Hematopoietic multipotent progenitor cell treated with erythropoietin and hydrocortisone succinate and interleukin-3 and kit ligand, for 6 days (in vitro differentiated cells): Measurements from ENCODE around the gene YEATS2.
A peak's percentile ranks its signal among the peaks of the same experiment; 100 is the strongest.
"Not testable (repeated sequence)": the region's sequence is repeated elsewhere in the genome, so short reads cannot be mapped to it uniquely, and the experiment has no call there.

Source experiments
- DNase-seq: peaks from one replicate; pipeline ENCODE4 v3.0.0-alpha.2; 2015

YEATS2 gene

DNA sequence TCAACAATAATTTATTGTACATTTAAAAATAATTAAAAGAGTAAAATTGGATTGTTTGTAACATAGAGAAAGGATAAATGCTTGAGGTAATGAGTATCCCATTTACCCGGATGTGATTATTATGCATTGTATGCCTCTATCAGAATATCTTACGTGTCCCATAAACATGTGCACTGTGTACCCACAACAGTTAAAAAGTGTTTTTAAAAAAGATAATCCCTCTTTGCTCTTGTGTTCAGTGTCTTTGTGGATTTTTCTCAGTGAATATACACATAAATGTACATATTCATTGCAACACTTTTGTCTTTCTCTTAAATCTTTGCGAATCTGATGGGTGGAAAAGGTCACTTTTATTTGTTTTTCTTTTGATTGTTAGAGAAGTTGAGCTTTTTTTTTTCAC, 20.4 kb downstream of the YEATS2 start:
- no peak for DNase-seq

GRCh38 chr3:183725387-183725786, 27.8 kb downstream of the YEATS2 start:
- no peak for DNase-seq

DNA sequence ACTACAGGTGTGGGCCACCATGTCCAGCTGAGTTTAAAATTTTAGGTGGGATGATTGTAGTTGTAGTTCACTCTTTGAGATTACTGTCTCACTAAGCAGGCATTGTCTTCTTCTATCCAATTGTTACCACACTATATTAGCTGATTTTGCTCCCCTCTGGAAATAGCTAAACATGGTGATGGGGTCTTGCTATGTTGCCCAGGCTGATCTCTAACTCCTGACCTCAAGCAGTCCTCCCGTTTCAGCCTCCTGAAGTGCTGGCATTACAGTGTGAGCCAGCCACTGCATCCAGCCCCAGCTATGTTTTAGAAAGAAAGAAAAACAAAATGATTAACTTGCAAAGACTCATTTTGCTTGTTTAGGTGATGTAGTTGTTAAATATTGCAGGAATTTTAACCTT, 30.6 kb downstream of the YEATS2 start:
- DNase-seq, result no peak

DNA sequence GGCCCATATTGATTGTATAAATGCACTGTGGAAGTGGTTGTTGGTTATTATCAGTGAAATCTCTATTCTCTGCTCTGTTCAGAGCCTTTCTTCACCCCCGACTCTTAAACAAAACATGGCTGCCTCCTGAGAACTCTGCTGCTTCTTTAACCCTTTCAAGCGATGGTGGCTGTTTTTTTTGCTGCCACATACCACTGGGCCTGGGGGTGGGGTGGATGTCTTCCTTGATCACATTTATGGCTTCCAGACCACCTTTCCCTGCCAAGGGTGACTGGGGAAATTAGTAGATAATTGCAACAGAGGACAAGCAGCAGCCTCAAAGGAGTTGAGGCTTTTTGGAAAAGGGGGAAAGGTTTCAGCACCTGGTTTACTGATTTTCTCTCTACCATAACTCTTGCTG, 32.8 kb downstream of the YEATS2 start:
- no peak for DNase-seq

DNA sequence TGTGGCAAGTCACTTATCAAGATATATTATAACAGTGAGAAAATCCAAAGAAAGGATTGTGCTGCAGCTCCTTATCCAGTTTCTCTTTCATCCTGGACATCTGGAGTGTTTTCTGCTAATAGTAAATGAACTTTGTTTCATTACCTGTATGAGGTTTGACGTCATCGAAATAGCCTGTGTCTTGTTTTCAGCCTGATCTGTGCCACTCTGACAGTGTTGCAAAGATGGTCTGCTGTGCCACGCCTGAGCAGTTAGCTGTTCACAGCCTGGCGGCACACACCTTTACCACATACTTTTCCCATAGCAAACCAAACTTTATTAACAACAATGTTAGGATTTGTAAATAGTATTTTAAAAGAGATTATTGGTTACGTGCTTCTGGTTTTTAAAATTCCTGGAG, 34.0 kb downstream of the YEATS2 start:
- no peak for DNase-seq

DNA sequence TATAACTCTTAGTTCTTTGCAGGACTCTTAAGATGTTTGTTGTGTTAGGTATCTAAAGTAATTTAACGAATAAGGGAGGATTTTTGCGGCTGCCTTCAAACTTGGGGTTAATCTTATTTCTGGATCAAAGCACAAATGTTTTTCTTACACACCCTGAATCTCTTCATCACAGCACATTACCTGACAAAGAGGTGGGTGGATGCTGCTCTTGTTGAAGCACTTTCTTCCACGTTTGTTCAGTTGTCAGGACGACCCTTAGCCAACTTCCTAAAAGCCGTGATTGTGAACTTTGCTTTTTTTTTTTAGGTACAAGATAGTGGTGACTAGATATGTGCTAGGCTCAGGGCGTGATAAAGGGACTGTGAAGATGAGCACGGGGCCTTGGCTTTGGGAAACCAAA, 36.0 kb downstream of the YEATS2 start:
- no peak for DNase-seq

GRCh38 chr3:183734750-183735494, 37.3 kb downstream of the YEATS2 start:
- no peak for DNase-seq

- DNase-seq, result no peak
Observed at GRCh38 chr3:183737116-183737515, 39.5 kb downstream of the YEATS2 start.

DNA sequence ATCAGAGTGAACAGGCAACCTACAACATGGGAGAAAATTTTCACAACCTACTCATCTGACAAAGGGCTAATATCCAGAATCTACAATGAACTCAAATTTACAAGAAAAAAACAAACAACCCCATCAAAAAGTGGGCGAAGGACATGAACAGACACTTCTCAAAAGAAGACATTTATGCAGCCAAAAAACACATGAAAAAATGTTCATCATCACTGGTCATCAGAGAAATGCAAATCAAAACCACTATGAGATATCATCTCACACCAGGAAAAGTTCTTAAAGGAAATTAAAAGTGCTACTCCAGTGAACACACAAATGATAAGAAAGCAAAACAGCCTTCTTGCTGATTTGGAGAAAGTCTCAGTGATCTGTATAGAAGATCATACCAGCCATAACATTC, 42.6 kb downstream of the YEATS2 start:
- DNase-seq, result not testable (repeated sequence)

GRCh38 chr3:183743231-183743630, 45.6 kb downstream of the YEATS2 start:
- DNase-seq, result no peak

DNA sequence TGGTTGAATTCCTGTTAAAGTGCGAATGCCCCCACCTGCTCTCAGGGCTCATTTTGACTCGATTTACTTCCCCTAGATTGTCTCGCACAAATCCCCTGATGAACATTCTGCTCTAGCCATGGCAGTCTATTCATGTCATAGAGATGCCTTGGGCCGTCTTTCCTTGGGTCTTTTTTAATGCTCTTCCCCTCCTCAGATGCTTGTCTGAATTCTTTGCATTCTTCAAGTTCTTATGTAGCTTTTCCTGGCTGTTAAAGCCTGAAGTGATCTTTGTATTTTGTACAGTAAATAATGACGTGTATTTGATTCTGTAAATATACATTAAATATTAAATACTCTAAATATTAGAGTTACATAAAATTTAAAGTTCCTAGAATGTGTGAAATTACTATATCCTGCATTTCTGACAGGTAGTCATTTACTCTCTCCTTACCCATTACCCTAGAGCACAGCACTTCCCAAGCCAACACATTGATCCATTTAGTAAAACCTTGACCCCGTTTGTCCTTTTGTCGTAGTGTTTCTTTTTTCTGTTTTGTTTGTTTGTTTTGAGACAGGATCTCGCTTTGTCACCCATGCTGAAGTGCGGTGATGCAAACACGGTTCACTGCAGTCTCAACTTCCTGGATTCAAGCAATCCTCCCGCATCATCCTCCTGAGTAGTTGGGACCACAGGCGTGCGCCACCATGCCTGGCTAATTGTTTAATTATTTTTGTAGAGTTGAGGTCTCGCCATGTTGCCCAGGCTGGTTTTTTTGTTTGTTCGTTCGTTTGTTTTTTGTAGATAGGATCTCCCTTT, 47.9 kb downstream of the YEATS2 start:
- DNase-seq, result no peak

- DNase-seq, result no peak
Observed at GRCh38 chr3:183754052-183754451, 56.5 kb downstream of the YEATS2 start.

GRCh38 chr3:183762304-183762703, 64.7 kb downstream of the YEATS2 start:
- no peak for DNase-seq

DNA sequence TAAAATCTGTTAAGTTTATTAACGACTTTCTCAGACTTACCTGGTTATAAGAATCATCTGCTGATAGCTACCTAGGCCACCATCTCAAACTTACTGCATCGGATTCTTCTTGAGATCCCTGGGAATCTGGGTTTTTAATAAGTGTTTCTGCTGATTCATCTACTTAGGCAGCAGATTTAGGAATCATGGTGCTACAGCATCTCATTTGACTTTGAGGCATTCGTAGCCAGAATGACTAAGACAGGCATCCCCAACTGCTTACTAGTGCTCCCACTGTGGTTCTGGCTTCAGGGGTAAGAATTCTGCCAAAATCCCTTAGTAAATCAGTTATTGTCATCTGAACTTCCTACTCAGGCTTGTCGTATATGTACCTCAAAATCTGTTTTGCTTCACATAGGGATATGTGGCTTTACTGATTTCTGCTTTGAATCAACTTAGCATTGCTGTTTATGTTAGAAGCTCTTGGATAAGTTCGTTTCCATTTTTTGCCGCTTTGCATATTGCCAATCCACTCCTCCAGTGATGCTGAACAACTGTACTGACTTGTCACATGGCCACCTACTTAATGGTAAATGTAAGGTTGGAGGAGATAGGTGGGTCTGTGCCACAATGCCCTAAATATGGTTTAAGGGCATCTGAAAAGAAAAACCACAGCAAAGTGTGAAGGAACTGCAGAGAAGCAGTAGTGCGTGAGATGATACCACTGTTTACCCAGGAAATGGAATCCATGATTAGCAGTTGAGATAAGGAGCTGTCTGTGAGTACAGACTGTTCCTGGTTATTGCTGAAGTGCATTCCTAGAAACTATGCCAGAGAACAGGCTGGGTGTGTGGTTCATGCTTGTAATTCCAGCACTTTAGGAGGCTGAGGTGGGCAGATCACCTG, 67.5 kb downstream of the YEATS2 start:
- DNase-seq, result peak; percentile 4

GRCh38 chr3:183766107-183766506, 68.5 kb downstream of the YEATS2 start:
- DNase-seq, result no peak

DNA sequence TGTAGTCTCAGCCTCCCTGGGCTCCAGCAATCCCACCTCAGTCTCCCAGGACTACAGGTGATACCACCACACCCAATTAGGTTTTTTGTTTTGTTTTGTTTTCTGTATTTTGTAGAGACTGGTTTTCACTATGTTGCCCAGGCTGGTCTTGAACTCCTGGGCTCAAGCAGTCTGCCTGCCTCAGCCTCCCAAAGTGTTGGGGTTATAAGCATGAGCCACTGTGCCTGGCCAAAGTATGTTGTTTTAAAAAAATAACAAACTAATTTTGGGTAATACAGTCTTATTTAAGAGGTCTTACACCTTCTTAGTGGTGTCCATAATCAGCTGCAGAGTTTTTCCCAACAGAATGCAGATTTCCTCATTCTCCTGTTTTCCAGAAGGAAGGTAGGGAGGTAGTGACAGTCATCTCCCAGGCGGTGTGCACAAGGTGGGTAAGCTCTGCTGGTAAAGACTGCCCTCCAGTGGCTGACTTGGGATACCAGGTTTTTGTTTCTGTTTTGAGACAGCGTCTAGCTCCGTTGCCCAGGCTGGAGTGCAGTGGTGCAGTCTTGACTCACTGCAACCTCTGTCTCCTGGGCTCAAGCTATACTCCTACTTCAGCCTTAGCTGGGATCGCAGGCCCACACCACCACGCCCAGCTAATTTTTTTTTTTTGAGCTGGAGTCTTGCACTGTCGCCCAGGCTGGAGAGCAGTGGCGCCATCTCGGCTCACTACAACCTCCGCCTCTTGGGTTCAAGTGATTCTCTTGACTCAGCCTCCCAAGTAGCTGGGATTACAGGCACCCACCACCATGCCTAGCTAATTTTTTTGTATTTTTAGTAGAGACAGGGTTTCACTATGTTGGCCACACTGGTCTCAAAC, 69.4 kb downstream of the YEATS2 start:
- DNase-seq, result peak; percentile 84

DNA sequence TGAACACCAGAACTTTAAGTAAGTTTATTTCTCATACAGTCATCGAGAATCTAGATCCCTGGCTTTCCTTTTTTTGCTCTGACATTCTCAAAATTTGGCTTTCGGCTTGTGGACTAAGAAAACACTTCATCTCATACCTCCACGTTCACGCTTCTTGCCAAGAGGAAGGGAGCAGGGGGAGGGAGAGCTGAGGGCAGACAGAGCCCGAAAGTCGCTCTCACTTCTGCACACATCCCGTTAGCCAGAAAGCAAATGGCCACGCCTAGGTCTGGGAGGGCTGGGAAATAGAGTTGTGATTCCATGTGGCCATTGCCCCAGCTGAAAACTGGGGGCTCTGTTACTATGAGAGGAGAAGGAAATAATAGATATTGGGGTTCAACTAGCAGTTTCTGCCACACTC, 70.5 kb downstream of the YEATS2 start:
- no peak for DNase-seq

- no peak for DNase-seq
Observed at GRCh38 chr3:183769453-183769852, 71.9 kb downstream of the YEATS2 start.

DNA sequence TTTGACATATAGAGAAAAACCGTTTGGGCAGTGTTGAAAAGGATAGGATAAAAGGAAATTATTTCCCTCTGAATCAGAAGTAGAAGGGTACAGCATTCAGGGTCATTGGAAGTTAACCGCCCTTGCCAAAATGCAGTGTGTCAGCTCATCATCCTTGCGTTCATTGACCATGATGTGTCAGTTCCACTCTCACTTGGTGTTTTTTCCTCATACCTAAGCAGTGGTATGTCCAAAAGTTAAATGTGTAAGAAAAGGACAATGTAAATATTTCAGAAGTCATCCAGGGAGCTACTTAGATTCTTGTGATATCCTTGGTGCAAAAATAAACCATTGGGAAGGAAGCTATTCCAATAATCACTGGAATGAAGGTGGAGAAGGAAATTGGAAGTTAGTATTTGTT, 77.0 kb downstream of the YEATS2 start:
- DNase-seq, result no peak

- no peak for DNase-seq
Observed at GRCh38 chr3:183775781-183776180, 78.2 kb downstream of the YEATS2 start.

DNA sequence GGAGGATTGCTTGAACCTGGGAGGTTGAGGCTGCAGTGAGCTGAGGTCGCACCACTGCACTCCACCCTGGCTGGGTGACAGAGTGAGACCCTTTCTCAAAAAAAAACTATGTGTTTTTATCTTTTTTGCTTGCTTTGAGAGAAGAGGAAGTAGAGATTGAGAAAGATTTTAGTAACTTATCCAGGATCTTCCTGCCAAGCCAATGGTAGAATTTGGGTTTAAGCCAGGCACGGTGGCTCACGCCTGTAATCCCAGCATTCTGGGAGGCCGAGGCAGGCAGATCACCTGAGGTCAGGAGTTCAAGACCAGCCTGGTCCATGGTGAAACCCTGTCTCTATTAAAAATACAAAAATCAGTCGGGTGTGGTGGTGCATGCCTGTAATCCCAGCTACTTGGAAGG, 78.9 kb downstream of the YEATS2 start:
- DNase-seq, result peak; percentile 32

GRCh38 chr3:183777016-183777618, 79.5 kb downstream of the YEATS2 start:
- DNase-seq, result no peak
